Stimulated activated CD4-positive, alpha-beta T cell treated with anti-CD3 and anti-CD28 coated beads, TNF-alpha, amount 100 ng/mL, for 1 hour (primary cell): ENCODE measurements around the gene ACOT13.
"Not testable (repeated sequence)": the region's sequence is repeated elsewhere in the genome, so short reads cannot be mapped to it uniquely, and the experiment has no call there.

Source experiments
- DNase-seq, 3 donors: peaks; one replicate each; pipeline ENCODE4 v3.0.0-alpha.2; 2020; ENCODE audit warnings: low read depth in 3 of 3, low spot score in 1 of 3

Gene ACOT13

GRCh38 chr6:24721461-24722215, 54.8 kb downstream of the ACOT13 start:
- DNase-seq = peak in 1 of 3 donors; percentile 60

- DNase-seq = no peak
These were observed 56.4 kb downstream of the ACOT13 start for GRCh38 chr6:24723270-24723669.

GRCh38 chr6:24730653-24731052, 63.8 kb downstream of the ACOT13 start:
- DNase-seq = not testable (repeated sequence)

GRCh38 chr6:24731456-24732134, 64.7 kb downstream of the ACOT13 start:
- not testable (repeated sequence) for DNase-seq

- DNase-seq = no peak
These were observed 67.3 kb downstream of the ACOT13 start for GRCh38 chr6:24734166-24734565.

- not testable (repeated sequence) for DNase-seq
These were observed 67.8 kb downstream of the ACOT13 start for GRCh38 chr6:24734710-24735109.

GRCh38 chr6:24738741-24739140, 71.9 kb downstream of the ACOT13 start:
- DNase-seq = no peak

- no peak for DNase-seq
These were observed 74.0 kb downstream of the ACOT13 start for GRCh38 chr6:24740861-24741260.

GRCh38 chr6:24742216-24742738, 75.4 kb downstream of the ACOT13 start:
- no peak for DNase-seq

GRCh38 chr6:24743265-24743943, 76.5 kb downstream of the ACOT13 start:
- DNase-seq = no peak

GRCh38 chr6:24743944-24744335, 77.1 kb downstream of the ACOT13 start:
- DNase-seq = no peak

GRCh38 chr6:24744911-24745310, 78.0 kb downstream of the ACOT13 start:
- DNase-seq = no peak

GRCh38 chr6:24749297-24749696, 82.4 kb downstream of the ACOT13 start:
- DNase-seq = no peak

GRCh38 chr6:24750878-24751277, 84.0 kb downstream of the ACOT13 start:
- not testable (repeated sequence) for DNase-seq

- no peak for DNase-seq
These were observed 85.6 kb downstream of the ACOT13 start for GRCh38 chr6:24752503-24752902.

GRCh38 chr6:24752917-24753492, 86.1 kb downstream of the ACOT13 start:
- no peak for DNase-seq

- DNase-seq = no peak
These were observed 86.7 kb downstream of the ACOT13 start for GRCh38 chr6:24753545-24753944.

GRCh38 chr6:24754378-24754777, 87.5 kb downstream of the ACOT13 start:
- not testable (repeated sequence) for DNase-seq
